ENCODE data around the gene FDXACB1.

The FDXACB1 gene

DNA sequence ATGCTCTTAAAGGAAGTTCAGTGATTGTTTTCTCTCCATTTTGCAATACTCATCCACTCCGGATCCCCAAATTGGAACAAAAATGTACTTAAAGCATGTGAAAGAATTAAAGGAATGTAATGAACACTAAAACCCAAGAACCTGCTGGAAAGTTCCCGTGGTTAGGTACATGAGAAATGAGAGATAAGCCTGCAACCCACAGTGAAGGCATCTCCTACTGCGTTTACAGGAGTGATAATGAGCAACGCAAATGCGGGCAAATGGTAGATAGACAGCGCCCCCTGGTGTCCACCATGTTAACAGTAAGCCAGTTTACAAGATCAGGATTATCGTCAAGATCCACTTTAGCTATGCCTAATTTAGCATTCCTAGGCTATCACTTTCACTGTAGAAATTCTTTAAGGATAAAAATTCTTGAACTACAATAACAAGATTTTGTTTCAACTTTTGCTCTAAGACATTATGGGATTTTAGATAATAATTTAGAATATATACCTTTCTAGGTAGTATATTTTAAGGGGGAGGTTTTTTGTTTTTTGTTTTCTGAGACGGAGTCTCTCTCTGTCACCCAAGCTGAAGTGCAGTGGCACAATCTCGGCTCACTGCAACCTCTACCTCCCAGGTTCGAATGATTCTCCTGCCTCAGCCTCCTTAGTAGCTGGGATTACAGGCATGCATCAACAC, 37.5 kb downstream of the FDXACB1 start:
- DNase-seq (ENCODE audit: extremely low read depth, low read depth): peak; percentile 66
- TF ChIP-seq, protein P1, sequence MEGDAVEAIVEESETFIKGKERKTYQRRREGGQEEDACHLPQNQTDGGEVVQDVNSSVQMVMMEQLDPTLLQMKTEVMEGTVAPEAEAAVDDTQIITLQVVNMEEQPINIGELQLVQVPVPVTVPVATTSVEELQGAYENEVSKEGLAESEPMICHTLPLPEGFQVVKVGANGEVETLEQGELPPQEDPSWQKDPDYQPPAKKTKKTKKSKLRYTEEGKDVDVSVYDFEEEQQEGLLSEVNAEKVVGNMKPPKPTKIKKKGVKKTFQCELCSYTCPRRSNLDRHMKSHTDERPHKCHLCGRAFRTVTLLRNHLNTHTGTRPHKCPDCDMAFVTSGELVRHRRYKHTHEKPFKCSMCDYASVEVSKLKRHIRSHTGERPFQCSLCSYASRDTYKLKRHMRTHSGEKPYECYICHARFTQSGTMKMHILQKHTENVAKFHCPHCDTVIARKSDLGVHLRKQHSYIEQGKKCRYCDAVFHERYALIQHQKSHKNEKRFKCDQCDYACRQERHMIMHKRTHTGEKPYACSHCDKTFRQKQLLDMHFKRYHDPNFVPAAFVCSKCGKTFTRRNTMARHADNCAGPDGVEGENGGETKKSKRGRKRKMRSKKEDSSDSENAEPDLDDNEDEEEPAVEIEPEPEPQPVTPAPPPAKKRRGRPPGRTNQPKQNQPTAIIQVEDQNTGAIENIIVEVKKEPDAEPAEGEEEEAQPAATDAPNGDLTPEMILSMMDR (IDR thresholded peaks at IDR 0.05; ENCODE audit: low read depth, low read length): peak; percentile 79

DNA sequence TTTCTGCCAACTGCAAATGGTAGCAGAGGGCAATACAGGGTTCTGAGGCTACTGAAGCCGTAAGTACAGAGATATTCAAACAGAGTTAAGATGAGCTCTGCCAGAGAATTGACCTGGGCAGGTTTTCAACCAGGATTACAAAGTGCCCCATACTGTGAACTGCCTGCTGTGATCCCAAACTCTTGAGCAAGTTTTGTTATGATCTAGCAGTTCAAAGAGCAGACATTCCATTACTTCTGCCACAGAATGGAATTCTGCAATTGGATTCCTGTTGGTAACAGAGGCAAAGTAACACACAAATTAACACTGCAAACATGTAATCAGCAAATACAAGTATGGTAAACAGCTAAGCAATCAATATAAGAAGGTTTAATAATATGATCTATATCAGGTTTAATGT, 38.8 kb downstream of the FDXACB1 start:
- TF ChIP-seq, protein P1 (IDR thresholded peaks at IDR 0.05; ENCODE audit: low read depth, low read length): no peak
- DNase-seq (ENCODE audit: extremely low read depth, low read depth): no peak

DNA sequence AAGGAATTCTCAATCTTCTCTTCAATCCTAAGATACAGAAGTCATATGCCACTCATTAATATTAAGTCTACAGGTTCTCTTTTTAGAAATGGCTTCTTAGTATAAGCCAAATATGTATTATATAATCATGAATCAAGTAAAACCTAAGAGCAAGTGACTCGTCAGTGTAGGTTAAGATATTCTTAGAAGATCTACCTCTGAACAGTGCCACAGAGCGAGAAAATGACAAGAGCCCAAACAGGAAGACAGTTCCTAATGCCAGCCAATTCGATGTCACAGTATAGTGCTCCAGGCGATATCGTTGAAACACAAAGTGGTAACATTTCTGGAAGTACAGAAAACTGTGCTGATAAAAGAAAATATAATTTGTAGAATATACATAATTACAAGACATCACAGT, 40.9 kb downstream of the FDXACB1 start:
- TF ChIP-seq, protein P1 (IDR thresholded peaks at IDR 0.05; ENCODE audit: low read depth, low read length): no peak
- no peak for DNase-seq (ENCODE audit: extremely low read depth, low read depth)

DNA sequence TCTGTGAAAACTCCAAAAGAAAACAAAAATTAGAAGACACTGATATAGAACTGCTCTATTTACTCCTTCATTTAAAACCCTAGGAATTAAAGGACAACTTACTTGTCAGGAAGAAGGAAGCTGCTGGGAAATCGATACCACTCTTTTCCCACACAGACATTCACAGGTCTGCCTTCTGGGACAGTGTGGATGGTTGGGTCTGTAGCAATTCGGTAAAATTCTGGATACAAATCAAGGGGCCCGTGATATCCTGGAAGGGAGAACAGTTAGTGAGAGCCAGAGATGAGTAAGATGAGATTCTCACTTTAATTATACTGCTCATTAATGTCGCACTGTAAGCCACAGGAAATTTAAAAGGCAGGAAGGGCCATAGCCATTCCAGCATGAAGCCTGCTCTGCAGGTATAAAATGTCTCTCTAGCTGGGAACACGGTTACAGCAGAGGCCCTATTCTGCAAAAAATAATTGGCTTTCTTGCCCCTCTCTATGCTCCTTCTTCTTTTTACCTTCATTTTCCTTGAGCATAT, 41.5 kb downstream of the FDXACB1 start:
- TF ChIP-seq, protein P1 (IDR thresholded peaks at IDR 0.05; ENCODE audit: low read depth, low read length): no peak

DNA sequence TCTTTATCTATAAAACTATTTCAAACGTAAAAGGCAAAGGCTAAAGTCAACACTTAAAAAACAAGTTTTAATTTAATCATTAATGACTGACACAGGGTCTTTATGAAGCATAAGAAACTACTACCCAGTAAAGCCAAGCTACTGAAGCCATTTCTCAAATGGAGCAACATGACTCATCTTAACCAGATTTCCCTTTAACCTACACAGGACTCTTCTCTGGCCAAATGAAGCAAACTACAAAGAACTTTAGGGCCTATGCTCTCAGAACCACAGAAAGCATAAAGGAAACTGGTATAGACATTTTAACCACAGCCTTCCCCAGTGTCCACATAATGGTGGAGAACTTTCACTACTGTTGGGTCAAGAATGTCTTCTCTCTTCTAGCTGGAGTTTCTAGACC, 42.2 kb downstream of the FDXACB1 start:
- TF ChIP-seq, protein P1 (IDR thresholded peaks at IDR 0.05; ENCODE audit: low read depth, low read length): no peak

More for the DNA sequence above, 41.5 kb downstream of the FDXACB1 start:
- no peak for DNase-seq (ENCODE audit: extremely low read depth, low read depth)

DNA sequence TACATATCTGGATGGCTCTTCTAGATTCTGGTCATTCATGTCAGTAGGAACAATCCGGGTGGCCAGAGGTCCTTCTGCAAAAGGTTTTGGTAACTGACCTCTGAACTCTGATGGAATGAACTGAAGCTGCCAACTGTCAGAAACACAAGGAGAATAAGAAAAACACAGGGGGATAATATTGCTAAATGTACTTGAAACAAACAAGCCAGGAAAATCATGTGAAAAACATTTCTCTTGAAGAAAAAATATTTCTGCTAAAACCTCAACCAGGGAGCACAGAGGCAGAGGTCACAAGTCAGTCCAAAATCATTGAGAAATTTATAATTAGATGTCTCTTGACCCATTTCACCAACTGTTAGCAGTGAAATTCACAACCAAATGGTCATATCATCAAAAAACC, 42.8 kb downstream of the FDXACB1 start:
- TF ChIP-seq, protein P1 (IDR thresholded peaks at IDR 0.05; ENCODE audit: low read depth, low read length): no peak
- DNase-seq (ENCODE audit: extremely low read depth, low read depth): no peak

More for the DNA sequence above, 42.2 kb downstream of the FDXACB1 start:
- DNase-seq (ENCODE audit: extremely low read depth, low read depth): no peak

DNA sequence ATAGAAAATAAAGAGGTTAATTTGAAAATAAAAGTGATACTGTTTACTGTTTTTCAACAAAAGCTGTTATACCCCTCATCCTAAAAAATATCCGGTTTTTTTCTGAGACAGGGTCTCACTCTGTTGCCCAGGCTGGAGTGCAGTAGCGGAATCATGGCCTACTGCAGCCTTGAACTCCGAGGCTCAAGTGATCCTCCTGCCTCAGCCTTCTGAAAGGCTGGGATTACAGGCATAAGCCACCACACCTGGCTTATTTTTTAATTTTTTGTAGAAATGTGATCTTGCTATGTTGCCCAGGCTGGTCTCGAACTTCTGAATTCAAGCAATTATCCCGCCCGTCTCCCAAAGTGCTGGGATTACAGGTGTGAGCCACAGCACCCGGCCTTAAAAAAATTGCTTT, 43.3 kb downstream of the FDXACB1 start:
- DNase-seq (ENCODE audit: extremely low read depth, low read depth): no peak
- TF ChIP-seq, protein P1 (IDR thresholded peaks at IDR 0.05; ENCODE audit: low read depth, low read length): no peak

Measured in AG09319 (cell line).